K562 (cell line): ENCODE measurements around the gene MEGF11. TPM values are rescaled to one million over a fixed set of nuclear protein-coding genes. Genes with fewer than 3 reads are reported as not detected.

Source experiments
- BHLHE40 ChIP-seq: IDR thresholded peaks from 2 replicates; pipeline ENCODE4 v1.6.1; 2011; ENCODE audit warnings: low read length, improper control_type of control experiment
- CREB3 ChIP-seq: fragments of 450-650 bp; conservative IDR thresholded peaks from 2 replicates; pipeline ENCODE4 v1.6.1; 2016; ENCODE audit warnings: missing genetic modification characterization, low read depth, mild to moderate bottlenecking, missing compliant biosample characterization, moderate library complexity
- FIP1L1 ChIP-seq: fragments of 200-400 bp; formaldehyde crosslinking; IDR thresholded peaks from 2 replicates; pipeline ENCODE4 v1.6.1; 2018; ENCODE audit warnings: mild to moderate bottlenecking, low read depth, low read length; ENCODE audit not compliant: poor library complexity, severe bottlenecking
- FOS ChIP-seq: IDR thresholded peaks from 3 replicates; pipeline ENCODE4 v1.6.1; 2011; ENCODE audit not compliant: insufficient read length; ENCODE audit errors: extremely low read depth
- JUNB ChIP-seq: fragments of 450-650 bp; formaldehyde crosslinking; conservative IDR thresholded peaks from 2 replicates; pipeline ENCODE4 v1.4.0; 2020; ENCODE audit warnings: mild to moderate bottlenecking
- KAT8 ChIP-seq: fragments of 450-650 bp; IDR thresholded peaks from 2 replicates; pipeline ENCODE4 v1.6.1; 2016; ENCODE audit warnings: low read depth, mild to moderate bottlenecking
- NCOA1 ChIP-seq: fragments of 450-650 bp; IDR thresholded peaks from 2 replicates; pipeline ENCODE4 v1.6.1; 2016; ENCODE audit warnings: low read depth
- RBM17 ChIP-seq: fragments of 200-400 bp; formaldehyde crosslinking; IDR thresholded peaks from 2 replicates; pipeline ENCODE4 v1.6.1; 2017; ENCODE audit warnings: low read depth, mild to moderate bottlenecking, low read length, borderline replicate concordance
- RUNX1 ChIP-seq: sonication (generic); IDR thresholded peaks from 2 replicates; pipeline ENCODE4 v1.6.1; 2016; ENCODE audit warnings: antibody characterized with exemption, low read depth
- SMARCA4 ChIP-seq: fragments of 450-650 bp; IDR thresholded peaks from 2 replicates; pipeline ENCODE4 v1.6.1; 2016
- YBX1 ChIP-seq: fragments of 450-650 bp; IDR thresholded peaks from 2 replicates; pipeline ENCODE4 v1.7.1; 2016; ENCODE audit warnings: mild to moderate bottlenecking
- ZBTB1 ChIP-seq: sonication (generic); formaldehyde crosslinking; IDR thresholded peaks from 2 replicates; pipeline ENCODE4 v1.8.1; 2023; ENCODE audit warnings: missing genetic modification reagents, low read depth, mild to moderate bottlenecking, borderline replicate concordance
- ZKSCAN1 ChIP-seq: fragments of 150-350 bp; IDR thresholded peaks from 2 replicates; pipeline ENCODE4 v1.6.1; 2016; ENCODE audit warnings: low read depth, low read length
- ZNF133 ChIP-seq: fragments of 250-450 bp; sonication (Bioruptor Pico); IDR thresholded peaks from 2 replicates; pipeline ENCODE4 v1.4.0; 2020; ENCODE audit warnings: mild to moderate bottlenecking
- polyA plus RNA-seq, 8 experiments: library from polyadenylated mRNA; depleted of rRNA in 4 of 8; stranded (reverse) in 5 of 8; unstranded in 3 of 8; fragments of >200 nt; fragmentation: Nextera tagmentation in 2 of 8; fragmentation: Illumina TruSeq in 1 of 8; extraction: Ambion mirVana in 2 of 8; extraction: Trizol in 1 of 8; gene quantifications; 2 replicates each; pipeline versions ENCODE4 v1.2.1 to v1.2.3, GENCODE V29; 2011 to 2014; ENCODE audit warnings: inconsistent platforms in 1 of 8, missing spikeins in 1 of 8
- total RNA-seq, 7 experiments: library from RNA; depleted of rRNA in 6 of 7; stranded (reverse); fragments of >200 nt in 6 of 7; fragmentation: Illumina TruSeq in 2 of 7; extraction: Trizol in 2 of 7; gene quantifications; 2 replicates each; pipeline versions ENCODE4 v1.2.1 to v1.2.3, GENCODE V29; 2011 to 2021; ENCODE audit warnings: low replicate concordance in 1 of 7
- TF ChIP-seq, protein P1 (sequence below): sonication (generic); formaldehyde crosslinking; IDR thresholded peaks from 2 replicates; pipeline ENCODE4 v1.8.1; 2023; ENCODE audit warnings: missing genetic modification reagents, mild to moderate bottlenecking, borderline replicate concordance
- TF ChIP-seq, protein P2 (sequence below): IDR thresholded peaks from 2 replicates; pipeline ENCODE4 v1.6.1; 2011; ENCODE audit warnings: borderline replicate concordance, low read depth, mild to moderate bottlenecking, moderate library complexity, low read length; ENCODE audit not compliant: insufficient read depth, poor library complexity, severe bottlenecking
- TF ChIP-seq, protein P3 (sequence below): fragments of 250-450 bp; sonication (Bioruptor Pico); IDR thresholded peaks from 2 replicates; pipeline ENCODE4 v1.5.0; 2022; ENCODE audit warnings: mild to moderate bottlenecking

MEGF11 gene
- total and polyA plus RNA-seq, 9 of the 15 experiments (the other 6 are each of a cell fraction or from before 2014, with no cell fraction given), result 0.06 to 0.23 (median 0.20) TPM; not detected in 6

- TF ChIP-seq, protein P1, sequence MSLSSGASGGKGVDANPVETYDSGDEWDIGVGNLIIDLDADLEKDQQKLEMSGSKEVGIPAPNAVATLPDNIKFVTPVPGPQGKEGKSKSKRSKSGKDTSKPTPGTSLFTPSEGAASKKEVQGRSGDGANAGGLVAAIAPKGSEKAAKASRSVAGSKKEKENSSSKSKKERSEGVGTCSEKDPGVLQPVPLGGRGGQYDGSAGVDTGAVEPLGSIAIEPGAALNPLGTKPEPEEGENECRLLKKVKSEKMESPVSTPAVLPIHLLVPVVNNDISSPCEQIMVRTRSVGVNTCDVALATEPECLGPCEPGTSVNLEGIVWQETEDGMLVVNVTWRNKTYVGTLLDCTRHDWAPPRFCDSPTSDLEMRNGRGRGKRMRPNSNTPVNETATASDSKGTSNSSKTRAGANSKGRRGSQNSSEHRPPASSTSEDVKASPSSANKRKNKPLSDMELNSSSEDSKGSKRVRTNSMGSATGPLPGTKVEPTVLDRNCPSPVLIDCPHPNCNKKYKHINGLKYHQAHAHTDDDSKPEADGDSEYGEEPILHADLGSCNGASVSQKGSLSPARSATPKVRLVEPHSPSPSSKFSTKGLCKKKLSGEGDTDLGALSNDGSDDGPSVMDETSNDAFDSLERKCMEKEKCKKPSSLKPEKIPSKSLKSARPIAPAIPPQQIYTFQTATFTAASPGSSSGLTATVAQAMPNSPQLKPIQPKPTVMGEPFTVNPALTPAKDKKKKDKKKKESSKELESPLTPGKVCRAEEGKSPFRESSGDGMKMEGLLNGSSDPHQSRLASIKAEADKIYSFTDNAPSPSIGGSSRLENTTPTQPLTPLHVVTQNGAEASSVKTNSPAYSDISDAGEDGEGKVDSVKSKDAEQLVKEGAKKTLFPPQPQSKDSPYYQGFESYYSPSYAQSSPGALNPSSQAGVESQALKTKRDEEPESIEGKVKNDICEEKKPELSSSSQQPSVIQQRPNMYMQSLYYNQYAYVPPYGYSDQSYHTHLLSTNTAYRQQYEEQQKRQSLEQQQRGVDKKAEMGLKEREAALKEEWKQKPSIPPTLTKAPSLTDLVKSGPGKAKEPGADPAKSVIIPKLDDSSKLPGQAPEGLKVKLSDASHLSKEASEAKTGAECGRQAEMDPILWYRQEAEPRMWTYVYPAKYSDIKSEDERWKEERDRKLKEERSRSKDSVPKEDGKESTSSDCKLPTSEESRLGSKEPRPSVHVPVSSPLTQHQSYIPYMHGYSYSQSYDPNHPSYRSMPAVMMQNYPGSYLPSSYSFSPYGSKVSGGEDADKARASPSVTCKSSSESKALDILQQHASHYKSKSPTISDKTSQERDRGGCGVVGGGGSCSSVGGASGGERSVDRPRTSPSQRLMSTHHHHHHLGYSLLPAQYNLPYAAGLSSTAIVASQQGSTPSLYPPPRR, result no peak
- TF ChIP-seq KAT8 (no peak), FIP1L1 (no peak), JUNB (CRISPR knock-in tag) (no peak), FOS (no peak), BHLHE40 (0 out of 2 replicates have a peak, but pooled peaks have one; percentile 1), NCOA1 (no peak), YBX1 (no peak), ZBTB1 (CRISPR knock-in tag) (no peak), CREB3 (tag) (no peak), SMARCA4 (no peak), RUNX1 (no peak), ZNF133 (CRISPR knock-in tag) (no peak), ZKSCAN1 (no peak), RBM17 (no peak)
- TF ChIP-seq, protein P2, sequence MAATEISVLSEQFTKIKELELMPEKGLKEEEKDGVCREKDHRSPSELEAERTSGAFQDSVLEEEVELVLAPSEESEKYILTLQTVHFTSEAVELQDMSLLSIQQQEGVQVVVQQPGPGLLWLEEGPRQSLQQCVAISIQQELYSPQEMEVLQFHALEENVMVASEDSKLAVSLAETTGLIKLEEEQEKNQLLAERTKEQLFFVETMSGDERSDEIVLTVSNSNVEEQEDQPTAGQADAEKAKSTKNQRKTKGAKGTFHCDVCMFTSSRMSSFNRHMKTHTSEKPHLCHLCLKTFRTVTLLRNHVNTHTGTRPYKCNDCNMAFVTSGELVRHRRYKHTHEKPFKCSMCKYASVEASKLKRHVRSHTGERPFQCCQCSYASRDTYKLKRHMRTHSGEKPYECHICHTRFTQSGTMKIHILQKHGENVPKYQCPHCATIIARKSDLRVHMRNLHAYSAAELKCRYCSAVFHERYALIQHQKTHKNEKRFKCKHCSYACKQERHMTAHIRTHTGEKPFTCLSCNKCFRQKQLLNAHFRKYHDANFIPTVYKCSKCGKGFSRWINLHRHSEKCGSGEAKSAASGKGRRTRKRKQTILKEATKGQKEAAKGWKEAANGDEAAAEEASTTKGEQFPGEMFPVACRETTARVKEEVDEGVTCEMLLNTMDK, result no peak
- TF ChIP-seq, protein P3, sequence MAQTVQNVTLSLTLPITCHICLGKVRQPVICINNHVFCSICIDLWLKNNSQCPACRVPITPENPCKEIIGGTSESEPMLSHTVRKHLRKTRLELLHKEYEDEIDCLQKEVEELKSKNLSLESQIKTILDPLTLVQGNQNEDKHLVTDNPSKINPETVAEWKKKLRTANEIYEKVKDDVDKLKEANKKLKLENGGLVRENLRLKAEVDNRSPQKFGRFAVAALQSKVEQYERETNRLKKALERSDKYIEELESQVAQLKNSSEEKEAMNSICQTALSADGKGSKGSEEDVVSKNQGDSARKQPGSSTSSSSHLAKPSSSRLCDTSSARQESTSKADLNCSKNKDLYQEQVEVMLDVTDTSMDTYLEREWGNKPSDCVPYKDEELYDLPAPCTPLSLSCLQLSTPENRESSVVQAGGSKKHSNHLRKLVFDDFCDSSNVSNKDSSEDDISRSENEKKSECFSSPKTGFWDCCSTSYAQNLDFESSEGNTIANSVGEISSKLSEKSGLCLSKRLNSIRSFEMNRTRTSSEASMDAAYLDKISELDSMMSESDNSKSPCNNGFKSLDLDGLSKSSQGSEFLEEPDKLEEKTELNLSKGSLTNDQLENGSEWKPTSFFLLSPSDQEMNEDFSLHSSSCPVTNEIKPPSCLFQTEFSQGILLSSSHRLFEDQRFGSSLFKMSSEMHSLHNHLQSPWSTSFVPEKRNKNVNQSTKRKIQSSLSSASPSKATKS (CRISPR knock-in tag), result no peak
Measured at GRCh38 chr15:66233487-66234415, 19.8 kb downstream of the MEGF11 start (continued).
